CD4-positive, alpha-beta T cell (primary cell): ENCODE results near the gene AKT1. TPM values are rescaled to one million over a fixed set of nuclear protein-coding genes. Genes with fewer than 3 reads are reported as not detected.

Experiments used
- ATAC-seq: fragments of 200-7000 bp; cut with Tn5 transposase; one replicate; pipeline ENCODE4 v1.10.0; 2022; ENCODE audit warnings: mild to moderate bottlenecking; ENCODE audit not compliant: poor library complexity
- CTCF ChIA-PET: fragments of 350-600 bp; sonication (Branson Sonifier 250); formaldehyde crosslinking; loops from one replicate; lab custom pipeline; 2021; ENCODE audit warnings: antibody characterized with exemption, inconsistent platforms; lab: Charles Lee
- POLR2A ChIA-PET: fragments of 350-600 bp; sonication (Branson Sonifier 250); formaldehyde crosslinking; loops from one replicate; lab custom pipeline; 2021; ENCODE audit warnings: antibody characterized with exemption, inconsistent platforms; lab: Charles Lee
- DNase-seq, 14 experiments: peaks; one replicate each; pipeline ENCODE4 v3.0.0-alpha.2; 2013 to 2020; ENCODE audit warnings: mixed read lengths in 2 of 14
- H3K27ac ChIP-seq, 2 donors: one replicate each; pipeline versions ENCODE4 v1.5.1 to v1.7.0; 2013; ENCODE audit warnings: low read length in 2 of 2, low read depth in 1 of 2, mild to moderate bottlenecking in 1 of 2
- H3K27me3 ChIP-seq, 2 experiments: 1 replicate in 1 of 2; 2 replicates in 1 of 2; pipeline versions ENCODE4 v1.6.1 to v1.7.0; 2013; ENCODE audit warnings: low read length in 2 of 2, control low read depth in 1 of 2, mild to moderate bottlenecking in 1 of 2, moderate library complexity in 1 of 2; ENCODE audit not compliant: insufficient read depth in 2 of 2, control insufficient read depth in 1 of 2
- H3K36me3 ChIP-seq: one replicate; pipeline ENCODE4 v1.6.1; 2013; ENCODE audit warnings: low read length, control low read depth; ENCODE audit not compliant: insufficient read depth
- H3K4me1 ChIP-seq: one replicate; pipeline ENCODE4 v1.6.1; 2013; ENCODE audit warnings: low read length, control low read depth; ENCODE audit not compliant: insufficient read depth
- H3K4me3 ChIP-seq: one replicate; pipeline ENCODE4 v1.5.1; 2013; ENCODE audit warnings: mild to moderate bottlenecking, low read length, moderate library complexity
- H3K9me3 ChIP-seq, 2 experiments: 1 replicate in 1 of 2; 2 replicates in 1 of 2; pipeline versions ENCODE4 v1.6.1 to v1.7.0; 2013; ENCODE audit warnings: low read length in 2 of 2, mild to moderate bottlenecking in 2 of 2, control low read depth in 1 of 2, moderate library complexity in 1 of 2; ENCODE audit not compliant: control insufficient read depth in 1 of 2, insufficient read depth in 1 of 2
- H3K27ac Mint-ChIP-seq: one replicate; pipeline ENCODE4 v1.8.0; 2020; ENCODE audit warnings: mixed read lengths
- H3K27me3 Mint-ChIP-seq: one replicate; pipeline ENCODE4 v1.8.0; 2021; ENCODE audit warnings: mixed read lengths
- H3K36me3 Mint-ChIP-seq: one replicate; pipeline ENCODE4 v1.8.0; 2021; ENCODE audit warnings: low read depth, mixed read lengths
- H3K4me1 Mint-ChIP-seq: one replicate; pipeline ENCODE4 v1.8.0; 2021; ENCODE audit warnings: low read depth, mixed read lengths
- H3K4me3 Mint-ChIP-seq: one replicate; pipeline ENCODE4 v1.8.0; 2020; ENCODE audit warnings: mild to moderate bottlenecking, mixed read lengths
- H3K9me3 Mint-ChIP-seq: one replicate; pipeline ENCODE4 v1.8.0; 2020; ENCODE audit warnings: mixed read lengths
- intact Hi-C, 2 experiments: fragments of 100-400 bp; cut with DNase I in 1 of 2; cut with micrococcal nuclease in 1 of 2; formaldehyde crosslinking; loops; one replicate each; pipeline versions ENCODE4 v1.15.1 to v1.9.0; 2023 to 2025; cut with DNase I, micrococcal nuclease
- total RNA-seq, 174 experiments: library from RNA in 2 of 174; stranded (reverse) in 2 of 174; gene quantifications; one replicate each; pipeline ENCODE4 v1.2.3 and lab custom pipeline; 2021 to 2026
- TF ChIP-seq, protein P1 (sequence below): fragments of 200-600 bp; IDR thresholded peaks from one replicate; pipeline ENCODE4 v1.8.0; 2022; ENCODE audit warnings: antibody characterized with exemption, mild to moderate bottlenecking

Gene AKT1
- total RNA-seq, 2 experiments from 2014 or later = 58.8 to 66.5 TPM

DNA sequence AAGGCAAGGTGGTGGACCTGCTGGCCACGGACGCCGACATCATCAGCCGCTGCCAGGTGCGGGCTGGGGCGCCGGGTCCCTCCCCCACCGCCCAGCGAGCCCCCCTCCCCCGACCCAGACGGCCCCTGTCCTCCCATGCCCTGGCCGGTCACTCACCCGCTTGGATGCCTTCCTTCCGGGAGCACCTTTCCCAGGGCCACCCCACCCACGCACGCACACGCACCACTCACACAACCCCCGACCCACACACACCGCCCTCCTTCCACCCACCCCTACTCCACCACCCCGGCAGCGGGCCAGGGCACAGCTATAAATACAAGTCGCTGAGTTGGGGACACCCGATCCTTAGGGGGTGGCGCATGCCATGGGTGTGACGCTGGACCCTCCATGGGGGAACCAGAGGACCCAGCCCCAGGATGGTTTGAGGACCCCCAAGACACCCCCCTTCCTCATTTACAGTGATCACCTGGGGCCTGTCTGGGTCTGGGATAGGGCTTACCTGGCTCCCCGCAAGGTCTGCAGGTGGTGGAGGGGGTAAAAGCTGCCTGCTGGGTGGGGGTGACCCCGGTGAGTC lies 71.1 kb downstream of the AKT1 start:
- POLR2A ChIA-PET = interaction anchor here (1.3 to 1.9 kb wide), 3 partner anchors 28 to 77 kb away, joined by 3 to 8 read pairs (median 4); partner anchors contain the start of genes SIVA1 and ZBTB42
- no peak overlapping the region for H3K27ac ChIP-seq
- intact Hi-C loops = loop anchor here in 1 of 2 experiments (1.0 to 2.0 kb wide), 2 partner anchors 29 to 70 kb away; partner anchors contain the start of genes AKT1 and SIVA1
- H3K4me1 Mint-ChIP-seq = no peaks in the 10 kb centered on the region
- peak in 4 of 14 experiments; percentile 8 to 56 (median 28) for DNase-seq
- no peak overlapping the region for H3K27ac Mint-ChIP-seq
- ATAC-seq = no peak
- CTCF ChIA-PET = interaction anchor here (1.5 kb wide), 1 partner anchor 44 kb away, joined by 3 read pairs; no protein-coding TSS in a partner anchor
- no peaks in the 10 kb centered on the region for H3K9me3 Mint-ChIP-seq
- no peaks in the 10 kb centered on the region for H3K36me3 ChIP-seq
- peaks cover 0 to 4% of the 10 kb centered on the region in 2 experiments for H3K27me3 ChIP-seq
- H3K4me3 ChIP-seq = peak overlapping the region; percentile 87
- peak overlapping the region; percentile 58 for H3K4me3 Mint-ChIP-seq
- peaks cover 0 to 4% of the 10 kb centered on the region in 2 experiments for H3K9me3 ChIP-seq
- no peaks in the 10 kb centered on the region for H3K27me3 Mint-ChIP-seq
- peaks cover 17% of the 10 kb centered on the region for H3K4me1 ChIP-seq
- TF ChIP-seq, protein P1, sequence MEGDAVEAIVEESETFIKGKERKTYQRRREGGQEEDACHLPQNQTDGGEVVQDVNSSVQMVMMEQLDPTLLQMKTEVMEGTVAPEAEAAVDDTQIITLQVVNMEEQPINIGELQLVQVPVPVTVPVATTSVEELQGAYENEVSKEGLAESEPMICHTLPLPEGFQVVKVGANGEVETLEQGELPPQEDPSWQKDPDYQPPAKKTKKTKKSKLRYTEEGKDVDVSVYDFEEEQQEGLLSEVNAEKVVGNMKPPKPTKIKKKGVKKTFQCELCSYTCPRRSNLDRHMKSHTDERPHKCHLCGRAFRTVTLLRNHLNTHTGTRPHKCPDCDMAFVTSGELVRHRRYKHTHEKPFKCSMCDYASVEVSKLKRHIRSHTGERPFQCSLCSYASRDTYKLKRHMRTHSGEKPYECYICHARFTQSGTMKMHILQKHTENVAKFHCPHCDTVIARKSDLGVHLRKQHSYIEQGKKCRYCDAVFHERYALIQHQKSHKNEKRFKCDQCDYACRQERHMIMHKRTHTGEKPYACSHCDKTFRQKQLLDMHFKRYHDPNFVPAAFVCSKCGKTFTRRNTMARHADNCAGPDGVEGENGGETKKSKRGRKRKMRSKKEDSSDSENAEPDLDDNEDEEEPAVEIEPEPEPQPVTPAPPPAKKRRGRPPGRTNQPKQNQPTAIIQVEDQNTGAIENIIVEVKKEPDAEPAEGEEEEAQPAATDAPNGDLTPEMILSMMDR = no peak
- no peaks in the 10 kb centered on the region for H3K36me3 Mint-ChIP-seq

GRCh38 chr14:104723651-104724406 lies 71.7 kb downstream of the AKT1 start, which contains the start of gene ADSS1:
ADSS1 (plus strand) TSS chr14:104724229; CDS start chr14:104724271, 42 bp downstream.
- no peak within 1 kb of the TSS for H3K27ac Mint-ChIP-seq
- intact Hi-C loops = loop anchor here (1.0 to 2.0 kb wide), 3 partner anchors 28 to 71 kb away; partner anchors contain the start of genes AKT1 (in 1 of the 2) and SIVA1 (in 1 of the 2)
- peaks cover 3% of the 10 kb centered on the region for H3K36me3 ChIP-seq
- H3K9me3 Mint-ChIP-seq = no peaks in the 10 kb centered on the region
- TF ChIP-seq, protein P1 = peak; percentile 96
- peaks cover 17% of the 10 kb centered on the region for H3K4me1 ChIP-seq
- no peaks in the 10 kb centered on the region for H3K36me3 Mint-ChIP-seq
- peak within 1 kb of the TSS; percentile 87 for H3K4me3 ChIP-seq
- H3K9me3 ChIP-seq = no peaks in the 10 kb centered on the region
- DNase-seq (peak; percentile 31 to 83 (median 52)), ATAC-seq (peak; percentile 79)
- H3K27ac ChIP-seq = no peak within 1 kb of the TSS
- H3K27me3 Mint-ChIP-seq = no peaks in the 10 kb centered on the region
- CTCF ChIA-PET = interaction anchor here (1.5 to 2.2 kb wide), 2 partner anchors 15 to 45 kb away, joined by 3 to 5 read pairs; no protein-coding TSS in a partner anchor
- H3K27me3 ChIP-seq = peaks cover 0 to 4% of the 10 kb centered on the region in 2 experiments
- no peaks in the 10 kb centered on the region for H3K4me1 Mint-ChIP-seq
- POLR2A ChIA-PET = interaction anchor here (1.3 to 1.9 kb wide), 3 partner anchors 29 to 77 kb away, joined by 3 to 8 read pairs (median 4); partner anchors contain the start of genes SIVA1 and ZBTB42
- H3K4me3 Mint-ChIP-seq = peak within 1 kb of the TSS; percentile 70

DNA sequence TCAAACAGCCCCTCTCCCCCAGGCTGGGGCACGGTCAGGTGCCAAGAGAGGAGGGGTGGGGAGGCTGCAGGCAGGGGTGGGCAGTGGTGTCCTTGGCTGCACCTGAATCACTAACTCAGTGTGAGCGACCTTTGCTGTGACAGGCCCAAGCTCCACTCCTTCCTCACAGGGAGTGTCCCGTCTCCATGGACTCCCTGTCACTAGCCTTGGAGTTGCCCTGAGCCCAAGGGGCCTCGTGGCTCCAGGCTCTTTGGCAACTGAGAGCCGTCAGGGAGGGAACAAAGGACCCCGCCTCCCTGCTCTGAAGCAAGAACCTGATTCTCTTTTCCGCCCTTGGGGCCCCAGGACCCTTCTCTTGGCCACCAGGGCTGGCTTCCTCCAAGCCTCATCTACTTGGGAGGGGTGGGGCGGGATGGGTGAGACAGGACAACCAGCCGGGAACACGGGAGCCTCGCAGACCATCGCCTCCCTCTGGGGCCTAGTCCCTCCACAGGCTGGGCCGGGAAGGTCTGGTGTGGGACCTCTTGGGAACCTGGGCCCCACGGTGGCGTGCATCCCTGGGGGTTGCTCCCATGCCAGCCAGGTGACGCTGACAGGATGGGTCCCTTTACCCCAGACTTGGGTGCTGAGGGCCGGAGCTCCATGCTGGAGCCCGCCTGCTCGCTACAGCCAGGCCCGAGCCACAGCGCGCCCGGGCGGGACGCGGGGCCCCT lies 72.5 kb downstream of the AKT1 start:
- CTCF ChIA-PET = interaction anchor here (2.2 kb wide), 1 partner anchor 14 kb away, joined by 5 read pairs; no protein-coding TSS in a partner anchor
- Histone ChIP-seq H3K36me3 (peaks cover 3% of the 10 kb centered on the region), H3K4me1 (peaks cover 17% of the 10 kb centered on the region), H3K27ac (no peak overlapping the region), H3K27me3 (peaks cover 0 to 4% of the 10 kb centered on the region in 2 experiments), H3K9me3 (no peaks in the 10 kb centered on the region), H3K4me3 (no peak overlapping the region)
- Mint-ChIP-seq H3K27me3 (no peaks in the 10 kb centered on the region), H3K27ac (no peak overlapping the region), H3K4me1 (no peaks in the 10 kb centered on the region), H3K9me3 (no peaks in the 10 kb centered on the region), H3K36me3 (no peaks in the 10 kb centered on the region), H3K4me3 (no peak overlapping the region)
- TF ChIP-seq, protein P1 = no peak
- POLR2A ChIA-PET = interaction anchor here (0.6 to 1.9 kb wide), 3 partner anchors 29 to 57 kb away, joined by 3 to 8 read pairs (median 4); partner anchors contain the start of gene SIVA1
- DNase-seq (no peak), ATAC-seq (no peak)
- intact Hi-C loops = loop anchor here in 1 of 2 experiments (1.0 kb wide), 1 partner anchor 29 kb away; no protein-coding TSS in a partner anchor
